ENCODE measurements around the gene ASB18. TPM values are rescaled to one million over a fixed set of nuclear protein-coding genes. Genes with fewer than 3 reads are reported as not detected.

The ASB18 gene
- total and polyA plus RNA-seq, 2 of the 8 experiments (the other 6 are each of a cell fraction or from before 2014, with no cell fraction given) = not detected

- Histone ChIP-seq H2BK120ac (replicated peaks; ENCODE audit: low read depth, low read length) (no peak overlapping the region), H3K9me3 (ENCODE audit: insufficient read depth in 2 of 2, low read depth in 1 of 2, low read length in 1 of 2) (no peaks in the 10 kb centered on the region), H2BK12ac (ENCODE audit: low read depth, low read length) (no peak overlapping the region), H3K23ac (ENCODE audit: insufficient read length) (no peak overlapping the region), H3K4ac (replicated peaks; ENCODE audit: insufficient read length, low read depth, low read length) (no peak overlapping the region), H2BK15ac (ENCODE audit: low read length) (no peak overlapping the region), H2AFZ (ENCODE audit: low read length) (no peak overlapping the region), H3K14ac (ENCODE audit: insufficient read length) (no peak overlapping the region), H3K36me3 (ENCODE audit: control insufficient read depth in 2 of 4, insufficient read depth in 4 of 4, low read length in 3 of 4) (no peaks in the 10 kb centered on the region), H3K18ac (ENCODE audit: extremely low read depth, low read length) (no peak overlapping the region), H2BK5ac (ENCODE audit: low read depth, low read length) (no peak overlapping the region), H3K4me3 (ENCODE audit: extremely low read depth in 1 of 4, insufficient read depth in 2 of 4, low read depth in 3 of 4, low read length in 4 of 4) (no peak overlapping the region), H2AK5ac (ENCODE audit: low read depth, low read length) (no peak overlapping the region), H4K8ac (ENCODE audit: extremely low read depth, insufficient read depth, low read length) (no peak overlapping the region), H3K4me1 (replicated peaks in 1 of 4; ENCODE audit: control insufficient read depth in 3 of 4, insufficient read depth in 4 of 4, low read length in 3 of 4) (no peaks in the 10 kb centered on the region), H4K20me1 (replicated peaks in 1 of 2; ENCODE audit: control insufficient read depth in 1 of 2, insufficient read depth in 2 of 2, low read length in 2 of 2) (no peaks in the 10 kb centered on the region), H3K4me2 (ENCODE audit: insufficient read depth in 1 of 2, low read depth in 2 of 2, low read length in 2 of 2) (no peak overlapping the region), H3K56ac (replicated peaks; ENCODE audit: insufficient read length, low read depth, low read length) (no peak overlapping the region), H4K5ac (ENCODE audit: insufficient read length, low read depth, low read length) (no peak overlapping the region), H4K91ac (replicated peaks; ENCODE audit: insufficient read length, low read length) (no peak overlapping the region), H3K23me2 (ENCODE audit: low read depth, low read length) (no peaks in the 10 kb centered on the region), H3K79me2 (ENCODE audit: control insufficient read depth in 1 of 2, insufficient read depth in 2 of 2, low read length in 2 of 2) (no peaks in the 10 kb centered on the region), H3K79me1 (ENCODE audit: low read depth, low read length) (no peaks in the 10 kb centered on the region), H3K27ac (ENCODE audit: low read depth, low read length) (no peak overlapping the region), H3K9ac (replicated peaks in 1 of 4; ENCODE audit: extremely low read depth in 1 of 4, low read depth in 3 of 4, low read length in 3 of 4) (no peak overlapping the region), H2BK20ac (ENCODE audit: low read length) (no peak overlapping the region), H3K27me3 (replicated peaks in 1 of 4; ENCODE audit: control insufficient read depth in 3 of 4, extremely low read depth in 1 of 4, insufficient read depth in 3 of 4, low read length in 3 of 4) (no peaks in the 10 kb centered on the region)
- WGBS, 2 experiments (ENCODE audit: extremely low coverage in 1 of 2, insufficient coverage in 1 of 2, insufficient read length in 1 of 2, insufficient replicate concordance in 2 of 2, low coverage in 1 of 2, low lambda C conversion rate in 2 of 2, missing lambda C conversion rate in 1 of 2) = 91% methylated on average over 8 of the region's 8 CpGs; no CpG with 5 or more reads in 1 of the 2 experiments
- FAIRE-seq (no peak), DNase-seq (ENCODE audit: low read depth in 1 of 2, low spot score in 2 of 2) (no peak)
- POLR2A ChIA-PET (ENCODE audit: partially characterized antibody) = interaction anchor here (0.6 to 1.2 kb wide), 2 partner anchors 20 to 88 kb away, joined by 3 to 4 read pairs; no protein-coding TSS in a partner anchor
- CTCF ChIA-PET (ENCODE audit: partially characterized antibody) = interaction anchor here (1.0 kb wide), 2 partner anchors 14 to 47 kb away, joined by 3 read pairs; no protein-coding TSS in a partner anchor
- TF ChIP-seq TBP (IDR thresholded peaks at IDR 0.05; ENCODE audit: low read depth, low read length) = no peak
- TF ChIP-seq ZNF274 (IDR thresholded peaks at IDR 0.05; ENCODE audit: borderline replicate concordance, extremely low read depth, low read length) = no peak
- TF ChIP-seq EGR1 (IDR thresholded peaks at IDR 0.05; ENCODE audit: borderline replicate concordance, low read depth, low read length) = no peak
- no peak for TF ChIP-seq RFX5 (IDR thresholded peaks at IDR 0.05; ENCODE audit: borderline replicate concordance, low read depth, low read length)
- no peak for TF ChIP-seq BRCA1 (IDR thresholded peaks at IDR 0.05; ENCODE audit: low read depth, low read length)
- TF ChIP-seq RBBP5 (IDR thresholded peaks at IDR 0.05; ENCODE audit: borderline replicate concordance, low read depth, low read length) = no peak
- no peak for TF ChIP-seq POU5F1 (IDR thresholded peaks at IDR 0.05; ENCODE audit: low read depth, low read length)
- TF ChIP-seq RNF2 (IDR thresholded peaks at IDR 0.05; ENCODE audit: borderline replicate concordance, low read depth, low read length, missing control alignments, poor library complexity, severe bottlenecking) = no peak
- TF ChIP-seq CEBPB (IDR thresholded peaks at IDR 0.05; ENCODE audit: low read depth, low read length) = no peak
- TF ChIP-seq SRF (IDR thresholded peaks at IDR 0.05; ENCODE audit: low read depth, low read length) = no peak
- no peak for TF ChIP-seq HDAC2 (IDR thresholded peaks at IDR 0.05; ENCODE audit: borderline replicate concordance in 1 of 2, low read depth in 2 of 2, low read length in 2 of 2)
- TF ChIP-seq SP2 (IDR thresholded peaks at IDR 0.05; ENCODE audit: low read length) = no peak
- no peak for TF ChIP-seq GTF2F1 (IDR thresholded peaks at IDR 0.05; ENCODE audit: borderline replicate concordance, low read depth, low read length)
- no peak for TF ChIP-seq CBX8 (IDR thresholded peaks at IDR 0.05; ENCODE audit: borderline replicate concordance, low read depth, low read length)
- TF ChIP-seq SUZ12 (IDR thresholded peaks at IDR 0.05; ENCODE audit: low read length) = no peak
Observed at GRCh38 chr2:236295481-236295880, 31.3 kb upstream of the ASB18 start.

Measured in H1 (cell line).